ENCODE data around the gene SNRPD2.
A peak's percentile ranks its signal among the peaks of the same experiment; 100 is the strongest.

- peak; percentile 39 for TF ChIP-seq CTCF (conservative IDR thresholded peaks at IDR 0.05)
- no peak for TF ChIP-seq ZFX (IDR thresholded peaks at IDR 0.05)
Measured at GRCh38 chr19:45638930-45639729, 52.6 kb downstream of the SNRPD2 start, which contains the start of gene EML2.
